ENCODE measurements around the gene SMPDL3B.

Gene SMPDL3B

DNA sequence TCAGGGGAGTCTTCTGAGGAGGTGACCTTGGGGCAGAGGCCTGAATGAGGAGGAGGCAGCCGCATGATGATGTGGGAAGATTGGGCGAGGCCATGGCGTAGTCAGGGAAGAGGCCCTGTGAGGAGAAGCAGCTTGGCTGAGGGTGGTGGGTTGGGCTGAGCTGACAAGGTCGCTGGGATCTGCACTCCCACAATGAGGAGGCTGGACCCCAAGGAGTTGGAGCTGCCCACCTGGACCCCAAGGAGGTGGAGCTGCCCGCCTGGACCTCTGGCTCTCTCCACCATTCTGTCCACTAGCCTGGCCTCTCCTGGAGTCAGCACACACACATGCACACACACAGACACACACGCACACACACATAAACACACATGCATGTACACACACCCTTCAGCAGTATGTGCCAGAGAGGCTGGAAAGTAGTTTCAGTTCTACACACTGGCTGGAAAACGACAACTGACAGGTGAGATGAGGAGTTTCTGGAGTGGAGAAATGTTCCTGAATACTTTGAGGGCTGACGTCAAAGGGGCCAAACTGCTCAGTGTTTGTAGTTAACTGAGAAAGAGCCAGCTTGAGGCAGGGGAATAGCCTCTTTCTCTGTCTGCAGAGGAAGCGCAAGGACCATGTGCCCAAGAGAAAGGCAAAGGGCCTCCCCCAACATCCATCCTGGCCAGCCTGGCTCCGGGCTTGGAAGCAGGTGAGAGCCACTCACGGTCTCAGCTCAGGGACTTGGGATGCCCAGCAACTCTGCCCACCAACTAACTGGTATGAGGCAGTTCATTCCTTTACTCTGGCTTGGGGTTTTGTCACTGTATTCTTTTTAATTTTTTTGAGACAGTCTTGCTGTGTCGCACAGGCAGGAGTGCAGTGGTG, 7.1 kb downstream of the SMPDL3B start:
- DNase-seq = no peak

DNA sequence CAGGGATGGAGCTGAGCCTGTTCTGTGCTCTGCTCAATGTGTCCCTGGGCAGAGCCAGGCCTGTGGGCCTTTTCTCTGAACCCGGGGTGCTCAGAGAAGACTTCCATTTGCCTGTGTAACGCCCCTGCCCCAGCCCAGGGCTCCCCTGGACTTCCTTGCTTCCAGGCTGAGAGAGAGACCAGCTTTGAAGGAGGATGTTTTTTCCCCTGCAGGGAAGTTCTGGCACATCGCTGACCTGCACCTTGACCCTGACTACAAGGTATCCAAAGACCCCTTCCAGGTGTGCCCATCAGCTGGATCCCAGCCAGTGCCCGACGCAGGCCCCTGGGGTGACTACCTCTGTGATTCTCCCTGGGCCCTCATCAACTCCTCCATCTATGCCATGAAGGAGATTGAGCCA, 10.2 kb downstream of the SMPDL3B start:
- DNase-seq = no peak

DNA sequence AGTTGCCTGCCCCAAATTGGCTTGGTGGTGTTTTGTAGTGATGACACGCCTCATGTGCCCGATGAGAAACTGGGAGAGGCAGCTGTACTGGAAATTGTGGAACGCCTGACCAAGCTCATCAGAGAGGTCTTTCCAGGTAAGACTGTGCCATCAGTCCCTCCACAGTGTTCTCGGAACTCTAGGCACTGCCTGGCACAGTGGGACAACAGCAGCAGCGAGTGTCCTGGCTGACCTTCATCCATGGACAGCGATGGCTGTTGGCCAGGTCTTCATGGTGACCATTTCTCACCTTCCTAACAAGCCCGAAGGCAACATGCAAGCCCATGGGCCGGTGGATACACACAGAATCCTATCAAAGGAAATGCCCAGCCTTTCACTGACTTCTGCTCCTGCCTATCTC, 14.2 kb downstream of the SMPDL3B start:
- DNase-seq = no peak

- no peak for DNase-seq
Measured at GRCh38 chr1:27951396-27951795, 16.6 kb downstream of the SMPDL3B start.

- no peak for DNase-seq
Measured at GRCh38 chr1:27952147-27952546, 17.3 kb downstream of the SMPDL3B start.

- DNase-seq = no peak
Measured at GRCh38 chr1:27954186-27954585, 19.4 kb downstream of the SMPDL3B start.

- DNase-seq = no peak
Measured at GRCh38 chr1:27955076-27955475, 20.3 kb downstream of the SMPDL3B start.

DNA sequence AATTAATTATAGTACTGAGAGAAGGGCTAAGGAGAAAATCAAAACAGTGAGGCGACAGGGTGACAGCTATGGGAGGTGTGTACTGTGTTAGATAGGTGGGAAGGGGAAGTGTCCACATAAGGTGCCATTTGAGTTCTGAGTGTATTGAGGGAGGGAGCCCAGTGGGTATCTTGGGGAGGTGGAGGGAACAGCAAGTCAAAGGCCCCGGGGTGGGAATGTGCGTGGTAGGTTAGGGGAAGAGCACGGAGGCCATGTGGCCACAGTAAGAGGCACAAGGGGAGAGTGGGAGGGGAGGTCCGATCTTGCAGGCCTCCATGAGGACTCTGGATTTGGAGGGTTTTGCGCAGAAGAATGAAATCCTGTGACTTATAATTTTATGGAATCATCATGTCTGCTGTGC, 22.0 kb downstream of the SMPDL3B start:
- DNase-seq = no peak

- no peak for DNase-seq
Measured at GRCh38 chr1:27957655-27958054, 22.9 kb downstream of the SMPDL3B start.

DNA sequence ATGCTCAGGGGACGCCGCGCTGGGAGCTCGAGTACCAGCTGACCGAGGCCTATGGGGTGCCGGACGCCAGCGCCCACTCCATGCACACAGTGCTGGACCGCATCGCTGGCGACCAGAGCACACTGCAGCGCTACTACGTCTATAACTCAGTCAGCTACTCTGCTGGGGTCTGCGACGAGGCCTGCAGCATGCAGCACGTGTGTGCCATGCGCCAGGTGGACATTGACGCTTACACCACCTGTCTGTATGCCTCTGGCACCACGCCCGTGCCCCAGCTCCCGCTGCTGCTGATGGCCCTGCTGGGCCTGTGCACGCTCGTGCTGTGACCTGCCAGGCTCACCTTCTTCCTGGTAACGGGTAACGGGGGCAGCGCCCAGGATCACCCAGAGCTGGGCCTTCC, 23.7 kb downstream of the SMPDL3B start:
- no peak for DNase-seq

DNA sequence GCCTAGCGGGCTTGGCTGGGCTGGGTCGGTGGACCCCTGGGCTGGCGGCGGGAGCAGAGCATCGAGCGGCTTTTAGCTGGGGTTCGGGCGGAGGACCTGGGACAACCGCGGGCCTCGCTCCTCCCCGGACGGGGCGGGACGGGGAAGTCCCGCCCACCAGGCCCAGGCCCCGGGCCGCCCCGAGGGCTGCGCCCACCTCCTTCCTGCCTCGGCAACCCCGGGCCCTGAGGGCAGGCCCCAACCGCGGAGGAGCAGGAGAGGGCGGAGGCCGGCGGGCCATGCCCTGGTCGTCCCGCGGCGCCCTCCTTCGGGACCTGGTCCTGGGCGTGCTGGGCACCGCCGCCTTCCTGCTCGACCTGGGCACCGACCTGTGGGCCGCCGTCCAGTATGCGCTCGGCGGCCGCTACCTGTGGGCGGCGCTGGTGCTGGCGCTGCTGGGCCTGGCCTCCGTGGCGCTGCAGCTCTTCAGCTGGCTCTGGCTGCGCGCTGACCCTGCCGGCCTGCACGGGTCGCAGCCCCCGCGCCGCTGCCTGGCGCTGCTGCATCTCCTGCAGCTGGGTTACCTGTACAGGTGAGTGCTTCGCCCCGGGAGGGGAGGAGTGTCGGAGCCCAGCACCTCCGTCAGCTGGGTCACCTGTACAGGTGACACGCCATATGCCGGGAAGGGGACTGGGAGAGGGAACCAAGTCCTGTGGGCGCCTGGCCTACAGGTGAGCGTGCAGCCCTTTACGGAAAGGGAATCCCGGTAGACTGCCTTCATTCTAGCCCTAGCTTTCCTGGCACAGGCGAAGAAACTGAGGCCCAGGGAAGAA, 25.2 kb downstream of the SMPDL3B start, which contains the start of gene XKR8:
TSS of gene XKR8 (plus strand) at position 182 of the 812 bp plus-strand sequence. CDS start at position 279, 97 bp downstream.
- DNase-seq = peak; percentile 83

DNA sequence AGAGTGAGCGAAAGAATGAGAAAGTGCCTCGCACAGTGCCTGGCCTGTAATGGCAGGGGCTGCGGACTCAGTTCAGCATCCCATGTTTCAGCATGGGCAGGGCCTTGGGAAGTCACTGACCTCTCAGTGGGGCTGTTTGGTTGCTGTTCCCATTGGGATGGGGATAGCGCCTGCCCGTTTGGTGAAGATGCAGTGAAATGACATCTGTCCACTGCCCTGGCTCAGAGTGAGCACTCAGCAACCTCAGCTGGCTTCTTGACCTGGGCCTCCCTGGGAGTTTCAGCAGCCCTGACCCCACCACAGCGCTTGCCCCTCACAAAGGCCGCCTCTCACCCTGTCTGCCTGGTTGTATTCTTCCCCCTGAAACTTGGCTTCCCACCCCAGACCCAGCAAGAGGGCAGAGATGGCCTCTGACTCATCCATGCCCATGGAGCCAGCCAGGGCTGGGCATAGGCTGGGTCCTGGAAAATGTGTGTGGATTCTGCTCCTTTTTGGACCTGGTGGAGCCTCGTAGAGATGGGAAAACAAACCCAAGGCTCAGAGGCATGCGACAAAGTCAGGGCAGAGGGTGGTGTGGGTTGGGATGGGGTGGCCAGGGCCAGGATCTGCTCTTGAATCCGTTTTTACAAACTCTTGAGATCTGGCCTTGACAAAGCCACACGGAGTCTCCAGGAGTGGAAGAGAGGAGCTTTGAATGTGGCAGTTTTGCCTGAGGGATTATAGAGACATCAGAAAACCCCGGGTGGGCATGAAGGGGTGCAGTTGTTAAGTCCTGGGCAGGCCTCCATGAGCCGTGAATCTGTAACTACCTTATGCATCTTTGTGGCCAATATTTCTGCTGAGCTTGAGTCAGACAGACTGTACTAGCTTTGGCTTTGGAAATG, 26.2 kb downstream of the SMPDL3B start:
- no peak for DNase-seq

DNA sequence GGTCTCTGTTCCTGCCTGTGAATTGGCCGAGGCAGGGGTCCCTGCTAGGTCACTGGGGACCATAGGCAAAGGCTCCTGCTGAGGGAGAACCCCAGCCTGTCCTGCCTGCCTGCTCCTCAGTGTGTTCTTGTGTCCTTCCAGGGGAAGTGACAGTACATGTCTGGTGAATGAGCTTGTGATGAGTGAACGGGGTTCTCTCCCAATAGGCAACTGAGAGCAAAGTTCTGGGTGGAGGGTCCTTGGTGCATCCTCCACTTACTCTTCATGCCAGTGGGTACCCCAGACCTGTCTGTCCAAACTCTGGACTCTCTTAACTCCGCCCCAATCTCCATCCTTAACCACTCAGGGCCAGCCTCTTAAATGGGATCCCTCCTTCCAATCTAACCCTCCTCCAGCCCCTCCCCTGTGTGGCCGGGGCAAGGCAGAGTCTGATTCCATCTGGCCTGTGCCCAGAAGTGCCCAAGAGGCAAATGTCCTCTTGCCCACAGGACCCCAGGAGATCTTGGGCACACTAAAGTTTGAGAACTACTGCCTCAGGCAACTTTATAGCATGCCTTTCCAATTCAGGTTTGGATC, 26.9 kb downstream of the SMPDL3B start:
- no peak for DNase-seq

GRCh38 chr1:27963393-27963792, 28.6 kb downstream of the SMPDL3B start:
- DNase-seq = no peak

DNA sequence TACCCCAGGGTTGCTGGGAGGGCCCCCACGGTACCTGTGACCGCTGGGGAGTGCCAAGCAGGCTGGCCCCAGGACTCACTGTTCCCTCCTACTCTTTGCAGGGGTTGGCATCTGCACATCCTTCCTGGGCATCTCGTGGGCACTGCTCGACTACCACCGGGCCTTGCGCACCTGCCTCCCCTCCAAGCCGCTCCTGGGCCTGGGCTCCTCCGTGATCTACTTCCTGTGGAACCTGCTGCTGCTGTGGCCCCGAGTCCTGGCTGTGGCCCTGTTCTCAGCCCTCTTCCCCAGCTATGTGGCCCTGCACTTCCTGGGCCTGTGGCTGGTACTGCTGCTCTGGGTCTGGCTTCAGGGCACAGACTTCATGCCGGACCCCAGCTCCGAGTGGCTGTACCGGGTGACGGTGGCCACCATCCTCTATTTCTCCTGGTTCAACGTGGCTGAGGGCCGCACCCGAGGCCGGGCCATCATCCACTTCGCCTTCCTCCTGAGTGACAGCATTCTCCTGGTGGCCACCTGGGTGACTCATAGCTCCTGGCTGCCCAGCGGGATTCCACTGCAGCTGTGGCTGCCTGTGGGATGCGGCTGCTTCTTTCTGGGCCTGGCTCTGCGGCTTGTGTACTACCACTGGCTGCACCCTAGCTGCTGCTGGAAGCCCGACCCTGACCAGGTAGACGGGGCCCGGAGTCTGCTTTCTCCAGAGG, 31.8 kb downstream of the SMPDL3B start:
- no peak for DNase-seq

- DNase-seq = no peak
Measured at GRCh38 chr1:27967106-27967883, 32.5 kb downstream of the SMPDL3B start.

- no peak for DNase-seq
Measured at GRCh38 chr1:27967884-27968466, 33.2 kb downstream of the SMPDL3B start.

DNA sequence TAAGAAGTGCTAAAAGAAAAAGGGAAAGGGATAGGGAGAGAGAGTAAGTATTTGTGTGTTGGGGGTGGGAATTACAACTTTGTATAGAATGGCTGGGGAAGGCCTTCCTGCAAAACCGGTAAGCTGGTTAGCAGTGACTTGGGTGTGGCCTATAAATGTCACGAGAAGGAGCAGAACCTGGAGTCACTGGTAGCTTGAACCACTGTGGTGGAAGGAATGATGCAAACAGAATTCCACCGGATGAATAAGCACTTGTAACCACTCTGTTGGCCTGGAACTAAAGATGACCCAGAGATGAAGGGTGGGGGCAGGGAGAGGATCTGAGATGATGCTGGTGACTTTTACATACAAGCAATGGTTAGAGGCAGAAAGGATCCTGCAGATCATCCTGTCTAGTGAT, 33.9 kb downstream of the SMPDL3B start:
- DNase-seq = no peak

DNA sequence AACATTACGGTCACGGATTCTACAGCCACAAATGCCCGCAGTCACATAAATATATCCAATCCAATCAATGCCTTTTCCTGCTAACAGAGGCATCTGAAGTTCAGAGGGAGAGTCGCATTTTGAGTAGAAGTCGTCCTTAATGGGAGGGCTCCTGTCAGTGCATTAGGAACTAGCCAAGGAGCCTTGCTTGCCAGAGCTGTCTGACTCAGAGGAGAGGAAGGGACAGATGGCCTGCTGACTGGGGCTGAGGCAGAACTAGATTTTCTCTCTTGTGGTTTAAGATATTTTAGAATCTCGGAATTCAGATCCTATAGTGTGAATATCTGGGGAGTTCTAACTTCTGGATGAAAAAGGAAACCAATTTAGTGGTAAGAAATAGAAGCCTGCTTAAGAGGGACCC, 35.6 kb downstream of the SMPDL3B start:
- no peak for DNase-seq

GRCh38 chr1:27971674-27972073, 36.9 kb downstream of the SMPDL3B start:
- DNase-seq = no peak

- no peak for DNase-seq
Measured at GRCh38 chr1:27972141-27972540, 37.3 kb downstream of the SMPDL3B start.
